Breast epithelium (tissue), 3 donors: Measurements from ENCODE around the gene YY1.
"Not testable (repeated sequence)": the region's sequence is repeated elsewhere in the genome, so short reads cannot be mapped to it uniquely, and the experiment has no call there.

Experiments
- POLR2A ChIP-seq: fragments of 450-650 bp; IDR thresholded peaks from one replicate; pipeline ENCODE4 v1.6.1; 2016; ENCODE audit warnings: antibody characterized with exemption, mild to moderate bottlenecking, moderate library complexity
- TF ChIP-seq, protein P1 (sequence below), 3 donors: fragments of 450-650 bp; IDR thresholded peaks; one replicate each; pipeline ENCODE4 v1.5.1; 2016 to 2017; ENCODE audit warnings: antibody characterized with exemption in 3 of 3, mild to moderate bottlenecking in 3 of 3, moderate library complexity in 3 of 3

- TF ChIP-seq, protein P1, sequence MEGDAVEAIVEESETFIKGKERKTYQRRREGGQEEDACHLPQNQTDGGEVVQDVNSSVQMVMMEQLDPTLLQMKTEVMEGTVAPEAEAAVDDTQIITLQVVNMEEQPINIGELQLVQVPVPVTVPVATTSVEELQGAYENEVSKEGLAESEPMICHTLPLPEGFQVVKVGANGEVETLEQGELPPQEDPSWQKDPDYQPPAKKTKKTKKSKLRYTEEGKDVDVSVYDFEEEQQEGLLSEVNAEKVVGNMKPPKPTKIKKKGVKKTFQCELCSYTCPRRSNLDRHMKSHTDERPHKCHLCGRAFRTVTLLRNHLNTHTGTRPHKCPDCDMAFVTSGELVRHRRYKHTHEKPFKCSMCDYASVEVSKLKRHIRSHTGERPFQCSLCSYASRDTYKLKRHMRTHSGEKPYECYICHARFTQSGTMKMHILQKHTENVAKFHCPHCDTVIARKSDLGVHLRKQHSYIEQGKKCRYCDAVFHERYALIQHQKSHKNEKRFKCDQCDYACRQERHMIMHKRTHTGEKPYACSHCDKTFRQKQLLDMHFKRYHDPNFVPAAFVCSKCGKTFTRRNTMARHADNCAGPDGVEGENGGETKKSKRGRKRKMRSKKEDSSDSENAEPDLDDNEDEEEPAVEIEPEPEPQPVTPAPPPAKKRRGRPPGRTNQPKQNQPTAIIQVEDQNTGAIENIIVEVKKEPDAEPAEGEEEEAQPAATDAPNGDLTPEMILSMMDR (IDR thresholded peaks at IDR 0.05) = not testable (repeated sequence)
- TF ChIP-seq POLR2A = not testable (repeated sequence)
Measured at GRCh38 chr14:100296729-100297128, 57.8 kb downstream of the YY1 start.
